Right hindlimb (tissue), 1 donor: ENCODE data around the gene CFAP46.
"Not testable (repeated sequence)": the region's sequence is repeated elsewhere in the genome, so short reads cannot be mapped to it uniquely, and the experiment has no call there.

Experiments used
- DNase-seq: peaks from one replicate; pipeline ENCODE4 v3.0.0-alpha.2; 2018

Gene CFAP46

DNA sequence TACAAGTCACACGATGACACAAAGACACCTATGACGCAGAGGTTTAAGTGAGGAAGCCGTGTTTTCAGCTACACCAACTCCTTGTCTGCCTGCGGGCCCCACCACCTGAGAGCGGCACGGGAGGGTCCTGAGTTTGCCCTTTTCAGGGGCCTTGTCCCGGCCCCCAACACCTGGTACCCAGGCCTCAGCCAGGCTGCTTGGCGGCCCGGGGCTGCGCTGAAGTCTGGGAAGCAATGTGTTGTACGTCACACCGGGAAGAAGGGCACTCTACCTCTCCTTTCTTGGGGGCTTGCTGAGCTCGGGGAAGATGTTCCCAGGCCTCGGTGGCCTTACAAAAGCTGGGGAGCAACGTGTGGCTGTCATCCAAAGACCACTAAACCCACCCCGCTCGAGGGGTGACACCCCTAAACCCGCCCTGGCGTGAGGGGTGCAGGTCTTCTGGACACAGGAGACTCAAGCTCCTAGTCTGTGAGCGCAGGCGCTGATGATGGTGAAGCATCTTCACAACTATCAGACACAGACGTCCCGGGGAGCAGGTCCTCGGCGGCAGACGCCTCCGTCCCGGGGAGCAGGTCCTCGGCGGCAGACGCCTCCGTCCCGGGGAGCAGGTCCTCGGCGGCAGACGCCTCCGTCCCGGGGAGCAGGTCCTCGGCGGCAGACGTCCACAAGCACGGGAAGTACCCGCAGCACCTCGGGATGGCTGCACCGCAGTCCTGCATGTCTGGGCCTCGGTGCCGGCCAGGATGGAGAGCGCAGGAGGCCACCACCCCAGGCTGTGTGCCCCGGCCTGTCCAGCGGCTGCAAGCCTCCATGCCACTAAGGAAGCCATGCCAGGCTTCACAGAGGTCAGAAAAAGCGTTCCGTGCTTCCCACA, 15.4 kb downstream of the CFAP46 start:
- no peak for DNase-seq

DNA sequence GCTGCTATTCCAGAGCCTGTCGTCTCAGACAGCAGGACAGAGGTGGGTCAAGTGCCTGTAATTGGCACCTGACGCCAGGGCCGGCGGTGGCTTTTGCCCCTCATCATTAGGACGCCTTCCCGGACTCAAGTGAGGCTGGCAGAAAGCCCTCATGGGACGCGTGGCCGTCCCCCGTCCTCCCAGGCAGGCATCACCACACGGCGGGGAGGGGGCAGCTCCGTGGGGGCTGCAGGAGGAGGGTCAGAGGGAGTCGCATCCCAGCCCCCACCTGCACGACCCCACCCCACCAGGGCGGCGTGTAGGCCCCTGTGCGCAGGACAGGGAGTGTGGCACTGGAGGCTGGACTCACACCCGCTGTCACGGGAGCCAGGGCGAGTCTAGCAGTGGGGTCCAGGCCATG, 16.3 kb downstream of the CFAP46 start:
- DNase-seq, result no peak

DNA sequence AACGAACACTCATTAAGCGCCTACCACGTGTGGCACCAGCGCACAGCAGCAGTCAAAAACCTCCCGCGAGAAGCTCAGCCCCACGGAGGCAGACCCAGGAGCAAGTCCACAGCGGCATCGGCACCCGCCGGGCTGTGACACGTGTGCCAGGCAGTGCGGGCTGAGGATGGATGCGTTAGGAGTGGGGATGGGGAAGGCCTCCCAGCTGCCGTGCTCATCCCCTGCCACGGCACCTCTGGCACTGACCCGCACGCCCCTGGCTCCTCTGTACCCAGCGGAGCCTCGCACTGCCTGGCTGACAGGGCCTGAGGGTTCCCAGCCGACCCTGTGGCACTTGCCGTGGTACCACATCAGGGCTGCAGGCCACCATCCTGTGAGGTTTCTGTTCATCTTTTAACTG, 16.8 kb downstream of the CFAP46 start:
- DNase-seq, result no peak

- no peak for DNase-seq
Measured at GRCh38 chr10:132925071-132925561, 17.3 kb downstream of the CFAP46 start.

DNA sequence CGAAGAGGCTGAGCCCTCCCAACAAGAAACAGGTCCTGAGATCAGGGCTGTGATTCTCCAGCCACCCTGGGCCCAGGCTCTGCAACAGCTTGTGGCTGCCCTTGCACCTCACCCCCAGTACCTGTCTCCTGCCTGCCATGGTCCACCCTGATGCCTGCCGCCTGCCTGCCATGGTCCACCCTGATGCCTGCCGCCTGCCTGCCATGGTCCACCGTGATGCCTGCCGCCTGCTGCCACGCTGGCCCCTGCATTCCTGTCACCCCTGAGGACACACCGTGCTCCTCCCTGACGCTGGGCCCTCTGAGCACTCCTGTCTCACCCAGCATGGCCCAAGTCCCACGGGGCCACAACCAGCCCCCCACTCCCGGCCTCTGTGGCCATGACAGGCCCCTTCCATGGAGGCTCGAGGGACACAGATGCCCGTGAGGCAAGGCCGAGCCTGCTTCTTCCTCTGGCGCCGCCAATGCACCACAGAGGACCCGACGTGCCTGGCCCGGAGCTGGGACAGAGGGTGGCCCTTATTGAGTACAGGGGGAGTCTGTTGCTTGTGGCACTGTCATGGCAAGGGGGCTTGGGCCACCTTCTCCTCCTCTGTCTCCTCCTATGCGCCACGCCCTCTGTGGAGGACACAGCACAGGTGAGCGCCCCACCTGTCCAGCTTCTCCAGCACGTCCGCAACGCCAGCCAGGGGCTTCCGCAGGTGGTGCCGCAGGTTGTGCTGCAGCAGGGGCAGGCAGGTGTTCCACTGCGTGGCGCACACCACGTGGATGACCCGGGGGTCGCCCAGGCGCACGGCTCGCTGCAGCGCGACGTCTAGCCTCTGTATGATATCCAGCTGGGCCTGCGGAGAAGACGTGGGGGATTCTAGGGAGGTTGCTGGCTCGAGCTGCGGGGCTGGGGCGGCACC, 18.1 kb downstream of the CFAP46 start:
- DNase-seq, result no peak

DNA sequence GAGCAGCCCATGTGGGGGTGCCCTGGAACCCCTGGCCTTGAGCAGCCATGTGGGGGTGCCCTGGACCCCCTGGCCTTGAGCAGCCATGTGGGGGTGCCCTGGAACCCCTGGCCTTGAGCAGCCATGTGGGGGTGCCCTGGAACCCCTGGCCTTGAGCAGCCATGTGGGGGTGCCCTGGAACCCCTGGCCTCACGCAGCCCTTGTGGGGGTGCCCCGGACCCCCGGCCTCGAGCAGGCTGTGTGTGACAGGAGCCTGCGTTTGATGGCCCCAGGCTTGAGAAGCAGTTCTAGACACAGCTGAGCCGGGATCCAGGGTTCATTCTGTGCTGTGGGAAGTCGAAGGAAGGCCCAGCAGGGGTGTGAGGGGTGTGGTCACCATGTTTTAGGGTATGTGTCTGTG, 19.0 kb downstream of the CFAP46 start:
- DNase-seq, result not testable (repeated sequence)

GRCh38 chr10:132922872-132923271, 19.5 kb downstream of the CFAP46 start:
- DNase-seq, result no peak

DNA sequence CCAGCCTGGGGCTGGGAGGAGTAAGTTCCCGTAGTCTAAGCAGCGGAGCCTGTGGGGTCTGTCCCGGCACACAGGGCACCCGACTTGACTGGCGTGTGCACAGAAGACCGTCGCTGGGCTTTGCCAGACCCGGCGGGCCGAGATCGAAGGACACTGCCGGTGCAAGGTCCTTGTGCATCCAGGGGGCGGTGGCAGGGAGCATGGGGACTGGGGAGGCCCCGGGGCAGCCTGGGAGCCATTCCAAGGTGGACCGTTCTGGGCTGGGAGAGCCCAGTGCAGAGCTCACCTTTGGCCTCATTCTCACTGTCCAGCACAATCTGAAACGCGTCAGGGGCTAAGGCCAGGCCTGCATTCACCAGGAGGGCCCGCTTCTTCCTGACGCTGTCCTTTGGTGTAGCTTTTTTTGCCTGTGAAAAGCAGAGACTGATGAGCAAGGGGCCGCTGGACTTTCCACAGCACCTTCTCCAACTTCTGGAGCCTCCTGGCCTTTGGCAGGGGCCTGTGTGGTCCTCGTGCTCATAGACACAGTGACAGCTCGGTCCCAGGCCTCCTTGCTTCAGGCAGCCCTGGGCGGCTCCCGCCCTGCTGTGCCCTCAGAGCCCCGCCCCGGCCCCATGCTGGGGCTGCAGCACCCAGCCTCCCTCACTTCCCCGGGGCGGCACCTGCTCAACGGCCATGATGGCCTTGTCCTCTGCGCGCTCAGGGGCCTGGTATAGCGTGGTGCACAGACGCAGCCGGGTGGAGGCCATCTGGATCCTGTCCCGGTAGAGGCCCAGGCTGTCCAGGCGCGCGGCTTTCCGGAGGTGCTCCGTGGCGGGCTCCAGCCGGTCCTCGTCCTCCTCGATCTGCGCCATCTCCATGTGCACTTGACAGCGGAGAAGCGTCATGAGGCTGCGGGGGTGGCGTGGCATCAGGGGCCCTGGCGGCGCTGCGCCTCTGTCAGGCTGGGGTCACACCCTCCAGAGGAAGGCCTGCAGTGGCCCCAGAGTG, 20.3 kb downstream of the CFAP46 start:
- no peak for DNase-seq

- DNase-seq, result no peak
Measured at GRCh38 chr10:132921086-132921485, 21.3 kb downstream of the CFAP46 start.

- DNase-seq, result no peak
Measured at GRCh38 chr10:132920101-132920925, 22.1 kb downstream of the CFAP46 start.

DNA sequence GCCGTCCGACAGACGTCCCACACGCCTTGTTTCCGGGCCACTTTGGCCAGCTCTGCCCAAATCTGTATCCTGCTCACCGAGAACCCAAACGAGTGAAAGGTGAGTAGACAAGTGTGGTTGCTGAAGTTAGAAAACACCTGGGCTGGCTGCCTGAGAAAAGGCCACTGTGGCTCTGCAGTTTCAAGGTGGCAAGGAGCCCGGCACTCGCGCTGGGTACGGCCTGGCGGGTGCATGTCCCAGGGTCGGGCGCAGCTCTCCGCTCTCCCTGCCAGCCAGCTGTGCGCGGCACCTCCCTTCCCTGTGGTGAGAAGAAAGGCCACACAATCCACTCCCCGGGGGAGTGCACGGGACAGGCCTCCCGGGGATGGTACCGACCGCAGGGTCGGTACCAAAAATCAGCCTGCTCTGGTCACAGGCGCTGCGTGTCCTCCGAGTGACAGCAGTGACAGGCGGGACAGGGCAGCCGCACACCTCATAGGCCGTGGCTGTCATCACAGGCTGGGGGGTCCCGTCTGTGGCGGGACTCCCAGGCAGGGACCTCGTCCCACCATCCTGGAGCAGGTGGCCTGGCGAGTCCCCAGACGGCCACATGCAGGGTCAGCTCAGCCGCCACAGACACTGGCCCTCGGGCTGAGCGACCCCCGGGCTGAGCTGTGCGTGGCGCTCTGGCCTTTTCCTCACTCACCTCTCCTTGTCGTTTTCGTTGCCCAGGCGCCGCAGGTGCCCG, 22.8 kb downstream of the CFAP46 start:
- no peak for DNase-seq

DNA sequence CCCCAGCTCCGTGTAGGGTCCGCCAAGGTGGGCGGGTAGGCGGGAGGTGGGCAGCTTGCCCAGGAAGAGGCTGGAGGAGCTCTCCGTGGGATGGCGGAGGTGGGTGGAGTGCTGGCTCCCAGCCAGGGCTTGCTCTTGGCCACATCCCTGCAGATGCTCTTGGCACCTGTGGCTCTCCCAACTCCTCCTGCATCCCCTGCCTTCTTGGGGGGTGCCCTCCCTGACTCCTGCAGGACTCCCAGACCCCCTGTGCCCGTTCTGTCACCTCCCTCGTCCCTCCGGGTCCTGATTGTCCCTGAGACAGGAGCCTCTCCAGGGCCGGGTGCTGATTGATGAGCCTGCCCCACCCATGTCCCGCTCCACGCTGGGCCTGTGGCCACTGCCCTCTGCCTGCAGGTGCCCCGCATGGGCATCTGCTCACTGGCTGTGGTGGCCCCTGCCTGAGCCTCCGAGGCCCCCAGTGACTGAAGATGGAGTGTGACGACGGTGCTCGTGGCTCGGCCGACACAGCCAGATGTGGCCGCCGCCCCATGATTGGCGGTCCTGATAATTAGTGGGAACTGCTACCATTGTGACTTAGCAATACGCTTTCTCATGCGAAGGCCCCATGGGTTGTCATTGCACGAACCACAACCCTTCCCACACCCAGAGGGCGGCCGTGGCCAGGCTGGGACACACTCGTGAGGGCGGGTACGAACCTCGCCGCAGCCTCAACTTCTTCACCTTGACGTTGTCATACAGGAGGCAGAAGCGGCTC, 23.6 kb downstream of the CFAP46 start:
- no peak for DNase-seq

- DNase-seq, result no peak
Measured at GRCh38 chr10:132918264-132918616, 24.1 kb downstream of the CFAP46 start.

GRCh38 chr10:132916956-132917666, 25.3 kb downstream of the CFAP46 start:
- no peak for DNase-seq

DNA sequence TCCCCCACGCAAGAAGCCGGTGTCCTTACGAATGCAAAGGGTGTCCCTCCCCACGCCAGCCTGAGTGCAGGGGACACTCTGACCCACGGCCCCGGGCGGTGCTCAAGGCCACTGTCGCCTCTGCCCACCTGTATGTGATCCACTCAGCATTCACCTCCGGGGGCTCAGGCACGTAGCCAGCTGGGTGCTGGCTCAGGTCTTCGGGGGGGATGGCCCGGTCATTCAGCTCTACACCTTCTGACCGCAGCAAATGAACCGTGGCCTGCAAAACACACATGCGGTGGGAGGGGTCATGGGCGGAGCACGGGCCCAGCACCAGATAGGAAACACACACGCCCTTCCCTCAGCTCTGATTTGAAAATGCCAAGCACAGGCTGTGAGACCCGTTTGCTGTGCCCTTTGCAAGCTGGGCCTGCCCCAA, 25.9 kb downstream of the CFAP46 start:
- DNase-seq, result no peak

GRCh38 chr10:132915411-132915810, 27.0 kb downstream of the CFAP46 start:
- peak; percentile 15 for DNase-seq

GRCh38 chr10:132914732-132915131, 27.6 kb downstream of the CFAP46 start:
- DNase-seq, result no peak

GRCh38 chr10:132913559-132914115, 28.7 kb downstream of the CFAP46 start:
- DNase-seq, result no peak
